GM19372 (cell line): ENCODE measurements around the gene ZBTB39.
"Not testable (repeated sequence)": the region's sequence is repeated elsewhere in the genome, so short reads cannot be mapped to it uniquely, and the experiment has no call there.

Experiments used
- ATAC-seq: cut with Tn5 transposase; IDR thresholded peaks from one replicate; pipeline ENCODE4 v1.9.1; 2021; ENCODE audit warnings: mild to moderate bottlenecking, low read depth, moderate library complexity; ENCODE audit not compliant: unreplicated experiment

The ZBTB39 gene

GRCh38 chr12:56985714-56986113 lies 20.6 kb downstream of the ZBTB39 start:
- ATAC-seq, result not testable (repeated sequence)

- no peak for ATAC-seq
Measured at GRCh38 chr12:56983386-56983785, 23.0 kb downstream of the ZBTB39 start.

- ATAC-seq, result not testable (repeated sequence)
Measured at GRCh38 chr12:56982578-56983236, 23.6 kb downstream of the ZBTB39 start.

- ATAC-seq, result no peak
Measured at GRCh38 chr12:56980941-56981530, 25.3 kb downstream of the ZBTB39 start.

GRCh38 chr12:56980268-56980667 lies 26.1 kb downstream of the ZBTB39 start:
- no peak for ATAC-seq

- ATAC-seq, result no peak
Measured at GRCh38 chr12:56979628-56980027, 26.7 kb downstream of the ZBTB39 start.

- no peak for ATAC-seq
Measured at GRCh38 chr12:56978397-56979138, 27.8 kb downstream of the ZBTB39 start.

- ATAC-seq, result not testable (repeated sequence)
Measured at GRCh38 chr12:56977361-56977760, 29.0 kb downstream of the ZBTB39 start.

GRCh38 chr12:56974224-56974623 lies 32.1 kb downstream of the ZBTB39 start:
- ATAC-seq, result not testable (repeated sequence)

GRCh38 chr12:56968910-56969309 lies 37.4 kb downstream of the ZBTB39 start:
- not testable (repeated sequence) for ATAC-seq

GRCh38 chr12:56965997-56966642 lies 40.2 kb downstream of the ZBTB39 start:
- not testable (repeated sequence) for ATAC-seq

- ATAC-seq, result not testable (repeated sequence)
Measured at GRCh38 chr12:56965124-56965523, 41.2 kb downstream of the ZBTB39 start.

GRCh38 chr12:56963557-56963956 lies 42.8 kb downstream of the ZBTB39 start:
- ATAC-seq, result not testable (repeated sequence)

GRCh38 chr12:56962247-56962646 lies 44.1 kb downstream of the ZBTB39 start:
- ATAC-seq, result not testable (repeated sequence)

- ATAC-seq, result no peak
Measured at GRCh38 chr12:56958422-56958821, 47.9 kb downstream of the ZBTB39 start.

GRCh38 chr12:56957229-56958052 lies 48.9 kb downstream of the ZBTB39 start, which contains the start of gene RDH16:
Gene RDH16 (minus strand): TSS chr12:56957608. CDS start chr12:56957462, 146 bp downstream.
- no peak for ATAC-seq

- ATAC-seq, result no peak
Measured at GRCh38 chr12:56955631-56956256, 50.6 kb downstream of the ZBTB39 start.

- no peak for ATAC-seq
Measured at GRCh38 chr12:56954958-56955355, 51.4 kb downstream of the ZBTB39 start.

GRCh38 chr12:56954057-56954957 lies 52.0 kb downstream of the ZBTB39 start:
- no peak for ATAC-seq
